Measurements from ENCODE around the gene TFPT.

TFPT gene

GRCh38 chr19:54128441-54128725 is 12.9 kb upstream of the TFPT start:
- Histone ChIP-seq H3K4me2 (ENCODE audit: insufficient read depth, low read length) (no peak overlapping the region), H3K36me3 (ENCODE audit: insufficient read depth, low read length) (peaks cover 77% of the 10 kb centered on the region), H3K4me3 (ENCODE audit: low read depth in 1 of 2, low read length in 2 of 2) (no peak overlapping the region), H3K27me3 (ENCODE audit: insufficient read depth, low read length, poor library complexity) (no peaks in the 10 kb centered on the region), H3K9me3 (ENCODE audit: insufficient read depth, low read length, severe bottlenecking) (no peaks in the 10 kb centered on the region), H3K4me1 (ENCODE audit: insufficient read depth, low read length) (no peaks in the 10 kb centered on the region), H4K20me1 (ENCODE audit: insufficient read depth, low read length) (peaks cover 14% of the 10 kb centered on the region), H3K9ac (ENCODE audit: low read depth, low read length) (no peak overlapping the region), H3K79me2 (ENCODE audit: insufficient read depth, low read length) (no peaks in the 10 kb centered on the region), H2AFZ (ENCODE audit: low read depth, low read length) (no peak overlapping the region), H3K27ac (ENCODE audit: low read length) (no peak overlapping the region)
- no peak for DNase-seq
- no peak for TF ChIP-seq CTCF (IDR thresholded peaks at IDR 0.05; ENCODE audit: borderline replicate concordance, extremely low read depth, low read length, poor library complexity, severe bottlenecking)
- no peak for TF ChIP-seq EZH2 (IDR thresholded peaks at IDR 0.05; ENCODE audit: borderline replicate concordance, low read depth, low read length, severe bottlenecking)
- no peak for ATAC-seq (ENCODE audit: insufficient read depth, low read depth)

- DNase-seq (no peak), ATAC-seq (ENCODE audit: insufficient read depth, low read depth) (no peak)
- H3K4me1 ChIP-seq (ENCODE audit: insufficient read depth, low read length), result no peaks in the 10 kb centered on the region
- no peak overlapping the region for H3K4me2 ChIP-seq (ENCODE audit: insufficient read depth, low read length)
- H3K36me3 ChIP-seq (ENCODE audit: insufficient read depth, low read length), result peaks cover 82% of the 10 kb centered on the region
- no peak for TF ChIP-seq CTCF (IDR thresholded peaks at IDR 0.05; ENCODE audit: borderline replicate concordance, extremely low read depth, low read length, poor library complexity, severe bottlenecking)
- TF ChIP-seq EZH2 (IDR thresholded peaks at IDR 0.05; ENCODE audit: borderline replicate concordance, low read depth, low read length, severe bottlenecking), result no peak
- H3K27me3 ChIP-seq (ENCODE audit: insufficient read depth, low read length, poor library complexity), result no peaks in the 10 kb centered on the region
- H3K9me3 ChIP-seq (ENCODE audit: insufficient read depth, low read length, severe bottlenecking), result no peaks in the 10 kb centered on the region
- peaks cover 10% of the 10 kb centered on the region for H4K20me1 ChIP-seq (ENCODE audit: insufficient read depth, low read length)
- H2AFZ ChIP-seq (ENCODE audit: low read depth, low read length), result no peak overlapping the region
- no peaks in the 10 kb centered on the region for H3K79me2 ChIP-seq (ENCODE audit: insufficient read depth, low read length)
- no peak overlapping the region for H3K4me3 ChIP-seq (ENCODE audit: low read depth in 1 of 2, low read length in 2 of 2)
- no peak overlapping the region for H3K9ac ChIP-seq (ENCODE audit: low read depth, low read length)
- no peak overlapping the region for H3K27ac ChIP-seq (ENCODE audit: low read length)
Observed at GRCh38 chr19:54127688-54128440, 12.4 kb upstream of the TFPT start.

- Histone ChIP-seq H3K4me3 (ENCODE audit: low read depth in 1 of 2, low read length in 2 of 2) (no peak overlapping the region), H3K9ac (ENCODE audit: low read depth, low read length) (no peak overlapping the region), H3K9me3 (ENCODE audit: insufficient read depth, low read length, severe bottlenecking) (no peaks in the 10 kb centered on the region), H3K36me3 (ENCODE audit: insufficient read depth, low read length) (peaks cover 88% of the 10 kb centered on the region), H2AFZ (ENCODE audit: low read depth, low read length) (no peak overlapping the region), H3K27ac (ENCODE audit: low read length) (no peak overlapping the region), H4K20me1 (ENCODE audit: insufficient read depth, low read length) (peaks cover 12% of the 10 kb centered on the region), H3K27me3 (ENCODE audit: insufficient read depth, low read length, poor library complexity) (no peaks in the 10 kb centered on the region), H3K4me2 (ENCODE audit: insufficient read depth, low read length) (no peak overlapping the region), H3K79me2 (ENCODE audit: insufficient read depth, low read length) (no peaks in the 10 kb centered on the region), H3K4me1 (ENCODE audit: insufficient read depth, low read length) (no peaks in the 10 kb centered on the region)
- TF ChIP-seq CTCF (IDR thresholded peaks at IDR 0.05; ENCODE audit: borderline replicate concordance, extremely low read depth, low read length, poor library complexity, severe bottlenecking), result no peak
- no peak for TF ChIP-seq EZH2 (IDR thresholded peaks at IDR 0.05; ENCODE audit: borderline replicate concordance, low read depth, low read length, severe bottlenecking)
- ATAC-seq (ENCODE audit: insufficient read depth, low read depth), result 0 out of 3 replicates have a peak, but pooled peaks have one; percentile 14
- no peak for DNase-seq
Observed at GRCh38 chr19:54125713-54126112, 10.3 kb upstream of the TFPT start.
